ENCODE data around the gene MAP4K3. TPM values are rescaled to one million over a fixed set of nuclear protein-coding genes. Genes with fewer than 3 reads are reported as not detected.
A peak's percentile ranks its signal among the peaks of the same experiment; 100 is the strongest.

MAP4K3 gene
- total RNA-seq, 1 donor from 2014 or later = 63.6 TPM

DNA sequence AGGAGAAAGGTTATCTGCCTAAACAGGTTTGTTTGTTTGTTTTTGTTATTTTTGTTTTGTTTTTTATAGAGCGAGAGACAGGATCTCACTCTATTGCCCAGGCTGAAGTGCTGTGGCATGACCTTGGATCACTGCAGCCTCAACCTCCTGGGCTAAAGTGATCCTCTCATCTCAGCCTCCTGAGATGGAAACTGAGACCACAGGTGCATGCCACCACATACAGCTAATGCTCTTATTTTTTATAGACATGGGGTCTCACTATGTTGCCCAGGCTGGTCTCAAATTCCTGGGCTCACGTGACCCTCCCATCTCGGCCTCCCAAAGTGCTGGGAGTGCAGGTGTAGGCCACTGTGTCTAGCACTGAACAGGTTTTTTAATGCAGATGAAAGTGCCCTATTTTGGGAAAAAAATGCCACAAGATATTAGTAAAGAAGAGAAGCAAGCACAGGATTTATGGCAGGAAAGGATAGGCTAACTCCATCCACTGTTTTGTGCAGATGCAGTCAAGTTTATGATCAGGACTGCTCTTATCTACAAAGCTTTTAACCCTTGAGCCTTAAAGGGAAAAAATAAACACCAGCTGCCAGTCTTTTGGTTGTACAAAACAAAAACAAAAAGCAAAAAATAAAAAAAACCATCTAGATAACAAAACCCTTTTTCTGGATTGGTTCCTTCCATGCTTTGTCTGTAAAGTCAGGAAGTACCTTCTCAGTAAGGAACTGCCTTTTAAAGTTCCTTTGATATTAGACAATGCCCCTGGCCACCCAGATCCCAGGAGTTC, 29.4 kb downstream of the MAP4K3 start:
- no peak overlapping the region for H3K4me3 Mint-ChIP-seq (ENCODE audit: low read depth)
- no peaks in the 10 kb centered on the region for H3K9me3 Mint-ChIP-seq (ENCODE audit: low read depth)
- H3K27ac Mint-ChIP-seq = peak overlapping the region; percentile 91
- no peak for DNase-seq (ENCODE audit: low spot score, unreplicated experiment)
- no peak for TF ChIP-seq CTCF (IDR thresholded peaks at IDR 0.05; ENCODE audit: unreplicated experiment)
- H3K36me3 Mint-ChIP-seq (ENCODE audit: insufficient read depth) = no peaks in the 10 kb centered on the region
- no peaks in the 10 kb centered on the region for H3K27me3 Mint-ChIP-seq
- peaks cover 33% of the 10 kb centered on the region for H3K4me1 Mint-ChIP-seq (ENCODE audit: low read depth)

GRCh38 chr2:39405364-39405763, 31.7 kb downstream of the MAP4K3 start:
- H3K4me1 Mint-ChIP-seq (ENCODE audit: low read depth) = peaks cover 30% of the 10 kb centered on the region

GRCh38 chr2:39403311-39403710, 33.8 kb downstream of the MAP4K3 start:
- no peaks in the 10 kb centered on the region for H3K27me3 Mint-ChIP-seq
- no peak for DNase-seq (ENCODE audit: low spot score, unreplicated experiment)
- H3K9me3 Mint-ChIP-seq (ENCODE audit: low read depth) = no peaks in the 10 kb centered on the region
- H3K36me3 Mint-ChIP-seq (ENCODE audit: insufficient read depth) = no peaks in the 10 kb centered on the region
- H3K4me1 Mint-ChIP-seq (ENCODE audit: low read depth) = peaks cover 33% of the 10 kb centered on the region
- no peak for TF ChIP-seq CTCF (IDR thresholded peaks at IDR 0.05; ENCODE audit: unreplicated experiment)
- no peak overlapping the region for H3K27ac Mint-ChIP-seq
- H3K4me3 Mint-ChIP-seq (ENCODE audit: low read depth) = no peak overlapping the region

More at GRCh38 chr2:39405364-39405763, 31.7 kb downstream of the MAP4K3 start:
- Mint-ChIP-seq H3K4me3 (ENCODE audit: low read depth) (no peak overlapping the region), H3K27ac (peak overlapping the region; percentile 16), H3K27me3 (no peaks in the 10 kb centered on the region), H3K36me3 (ENCODE audit: insufficient read depth) (no peaks in the 10 kb centered on the region), H3K9me3 (ENCODE audit: low read depth) (no peaks in the 10 kb centered on the region)
- no peak for TF ChIP-seq CTCF (IDR thresholded peaks at IDR 0.05; ENCODE audit: unreplicated experiment)
- DNase-seq (ENCODE audit: low spot score, unreplicated experiment) = no peak

GRCh38 chr2:39401319-39401718, 35.8 kb downstream of the MAP4K3 start:
- H3K4me3 Mint-ChIP-seq (ENCODE audit: low read depth) = no peak overlapping the region
- no peaks in the 10 kb centered on the region for H3K36me3 Mint-ChIP-seq (ENCODE audit: insufficient read depth)
- no peak overlapping the region for H3K27ac Mint-ChIP-seq
- no peak for DNase-seq (ENCODE audit: low spot score, unreplicated experiment)
- no peaks in the 10 kb centered on the region for H3K9me3 Mint-ChIP-seq (ENCODE audit: low read depth)
- peaks cover 22% of the 10 kb centered on the region for H3K4me1 Mint-ChIP-seq (ENCODE audit: low read depth)
- H3K27me3 Mint-ChIP-seq = no peaks in the 10 kb centered on the region
- no peak for TF ChIP-seq CTCF (IDR thresholded peaks at IDR 0.05; ENCODE audit: unreplicated experiment)

GRCh38 chr2:39399570-39399969, 37.5 kb downstream of the MAP4K3 start:
- H3K27me3 Mint-ChIP-seq = no peaks in the 10 kb centered on the region
- no peak overlapping the region for H3K4me3 Mint-ChIP-seq (ENCODE audit: low read depth)
- DNase-seq (ENCODE audit: low spot score, unreplicated experiment) = no peak
- H3K36me3 Mint-ChIP-seq (ENCODE audit: insufficient read depth) = no peaks in the 10 kb centered on the region
- TF ChIP-seq CTCF (IDR thresholded peaks at IDR 0.05; ENCODE audit: unreplicated experiment) = no peak
- H3K4me1 Mint-ChIP-seq (ENCODE audit: low read depth) = peaks cover 17% of the 10 kb centered on the region
- H3K27ac Mint-ChIP-seq = no peak overlapping the region
- no peaks in the 10 kb centered on the region for H3K9me3 Mint-ChIP-seq (ENCODE audit: low read depth)

Measured in progenitor cell of endocrine pancreas (in vitro differentiated cells).